KMS-11 (cell line): ENCODE measurements around the gene TCTN2.

ENCODE experiments used
- H2AFZ ChIP-seq: fragments of 200-600 bp; sonication (generic); 2 replicates; pipeline ENCODE4 v1.6.1; 2016; ENCODE audit warnings: antibody characterized with exemption, mixed run types, low read depth
- H3K27ac ChIP-seq: fragments of 200-600 bp; sonication (generic); 2 replicates; pipeline ENCODE4 v1.6.1; 2016; ENCODE audit warnings: mild to moderate bottlenecking, mixed run types
- H3K27me3 ChIP-seq: fragments of 200-600 bp; sonication (generic); 2 replicates; pipeline ENCODE4 v1.6.1; 2017; ENCODE audit warnings: mild to moderate bottlenecking, low read depth, mixed run types, moderate library complexity; ENCODE audit not compliant: insufficient read depth
- H3K36me3 ChIP-seq: fragments of 200-600 bp; sonication (generic); 2 replicates; pipeline ENCODE4 v1.6.1; 2017; ENCODE audit warnings: mild to moderate bottlenecking, mixed run types; ENCODE audit not compliant: insufficient read depth
- H3K4me1 ChIP-seq: fragments of 200-600 bp; sonication (generic); 2 replicates; pipeline ENCODE4 v1.6.1; 2016; ENCODE audit warnings: mild to moderate bottlenecking, low read depth, mixed run types; ENCODE audit not compliant: poor library complexity, severe bottlenecking
- H3K4me2 ChIP-seq: fragments of 200-600 bp; sonication (generic); 2 replicates; pipeline ENCODE4 v1.7.0; 2016; ENCODE audit warnings: mild to moderate bottlenecking, mixed run types
- H3K4me3 ChIP-seq: fragments of 200-600 bp; sonication (generic); IDR thresholded peaks from 2 replicates; pipeline ENCODE4 v1.6.1; 2017; ENCODE audit warnings: low read depth, low read length, mixed read lengths; ENCODE audit not compliant: insufficient read depth
- H3K79me2 ChIP-seq: fragments of 200-600 bp; sonication (generic); 2 replicates; pipeline ENCODE4 v1.6.1; 2016; ENCODE audit warnings: low read depth, mixed run types; ENCODE audit not compliant: insufficient read depth
- H3K9ac ChIP-seq: fragments of 200-600 bp; sonication (generic); 2 replicates; pipeline ENCODE4 v1.6.1; 2016; ENCODE audit warnings: mild to moderate bottlenecking, mixed run types
- H4K20me1 ChIP-seq: fragments of 200-600 bp; sonication (generic); 2 replicates; pipeline ENCODE4 v1.6.1; 2016; ENCODE audit warnings: mild to moderate bottlenecking, mixed run types; ENCODE audit not compliant: insufficient read depth
- TF ChIP-seq, protein P1 (sequence below): fragments of 200-600 bp; sonication (generic); conservative IDR thresholded peaks from 2 replicates; pipeline ENCODE4 v1.6.1; 2017; ENCODE audit warnings: low read depth, mild to moderate bottlenecking, antibody characterized with exemption, low read length, moderate library complexity, mixed read lengths

TCTN2 gene

DNA sequence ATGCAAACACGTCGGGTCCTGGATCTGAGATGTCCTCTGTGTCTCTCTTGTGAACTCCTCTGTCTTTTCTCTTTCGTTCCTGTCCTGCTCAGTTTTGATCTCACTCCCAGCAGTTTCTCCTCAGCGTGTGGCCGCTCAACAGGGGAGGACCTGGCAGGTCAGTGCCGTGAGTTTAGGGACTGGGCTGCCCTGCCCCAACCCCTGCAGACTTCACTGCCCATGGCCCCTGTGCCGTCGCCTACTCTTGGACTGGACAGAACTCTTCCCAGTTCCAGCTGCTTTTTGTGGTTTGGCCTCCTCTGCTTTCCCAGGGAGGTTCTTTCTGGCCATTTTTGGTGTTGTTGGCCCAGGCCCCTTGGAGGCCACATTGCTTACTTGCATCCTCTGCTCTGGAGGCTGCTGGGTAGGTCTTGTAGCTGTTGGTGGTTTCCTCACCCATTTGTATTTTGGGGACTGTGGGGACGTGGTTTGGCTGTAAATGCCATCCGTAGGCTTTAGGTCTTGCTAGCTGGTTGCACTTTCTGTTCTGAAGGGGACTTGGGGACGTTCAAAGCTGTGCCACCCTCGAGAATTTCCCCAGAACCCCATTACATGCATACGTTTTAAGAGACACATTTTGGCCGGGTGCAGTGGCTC is 71.1 kb downstream of the TCTN2 start:
- no peak overlapping the region for H3K27ac ChIP-seq
- no peak overlapping the region for H3K9ac ChIP-seq
- H4K20me1 ChIP-seq: no peaks in the 10 kb centered on the region
- H3K4me3 ChIP-seq: no peak overlapping the region
- no peaks in the 10 kb centered on the region for H3K36me3 ChIP-seq
- no peaks in the 10 kb centered on the region for H3K4me1 ChIP-seq
- no peaks in the 10 kb centered on the region for H3K79me2 ChIP-seq
- TF ChIP-seq, protein P1, sequence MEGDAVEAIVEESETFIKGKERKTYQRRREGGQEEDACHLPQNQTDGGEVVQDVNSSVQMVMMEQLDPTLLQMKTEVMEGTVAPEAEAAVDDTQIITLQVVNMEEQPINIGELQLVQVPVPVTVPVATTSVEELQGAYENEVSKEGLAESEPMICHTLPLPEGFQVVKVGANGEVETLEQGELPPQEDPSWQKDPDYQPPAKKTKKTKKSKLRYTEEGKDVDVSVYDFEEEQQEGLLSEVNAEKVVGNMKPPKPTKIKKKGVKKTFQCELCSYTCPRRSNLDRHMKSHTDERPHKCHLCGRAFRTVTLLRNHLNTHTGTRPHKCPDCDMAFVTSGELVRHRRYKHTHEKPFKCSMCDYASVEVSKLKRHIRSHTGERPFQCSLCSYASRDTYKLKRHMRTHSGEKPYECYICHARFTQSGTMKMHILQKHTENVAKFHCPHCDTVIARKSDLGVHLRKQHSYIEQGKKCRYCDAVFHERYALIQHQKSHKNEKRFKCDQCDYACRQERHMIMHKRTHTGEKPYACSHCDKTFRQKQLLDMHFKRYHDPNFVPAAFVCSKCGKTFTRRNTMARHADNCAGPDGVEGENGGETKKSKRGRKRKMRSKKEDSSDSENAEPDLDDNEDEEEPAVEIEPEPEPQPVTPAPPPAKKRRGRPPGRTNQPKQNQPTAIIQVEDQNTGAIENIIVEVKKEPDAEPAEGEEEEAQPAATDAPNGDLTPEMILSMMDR: no peak
- H3K27me3 ChIP-seq: no peaks in the 10 kb centered on the region
- no peak overlapping the region for H3K4me2 ChIP-seq
- H2AFZ ChIP-seq: no peak overlapping the region

DNA sequence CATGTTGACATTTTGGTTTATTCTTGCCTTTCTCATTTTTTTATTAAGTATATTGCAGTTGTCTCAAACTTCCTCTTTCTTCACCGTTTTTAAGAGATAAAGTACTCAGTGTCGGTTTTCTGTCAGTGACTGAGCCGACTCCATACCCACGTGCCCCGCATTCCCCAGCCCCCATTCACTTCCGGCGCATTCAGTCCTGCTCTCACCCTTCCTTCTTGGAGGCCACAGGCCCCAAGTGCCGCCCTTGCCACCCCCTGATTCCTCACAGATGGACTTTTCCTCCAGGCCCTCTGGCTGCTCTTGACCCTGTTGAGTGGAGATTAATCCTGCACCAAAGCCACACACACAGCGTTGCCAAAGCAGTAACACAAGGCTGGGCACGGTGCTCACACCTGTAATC is 72.1 kb downstream of the TCTN2 start:
- TF ChIP-seq, protein P1: no peak
- no peaks in the 10 kb centered on the region for H3K79me2 ChIP-seq

DNA sequence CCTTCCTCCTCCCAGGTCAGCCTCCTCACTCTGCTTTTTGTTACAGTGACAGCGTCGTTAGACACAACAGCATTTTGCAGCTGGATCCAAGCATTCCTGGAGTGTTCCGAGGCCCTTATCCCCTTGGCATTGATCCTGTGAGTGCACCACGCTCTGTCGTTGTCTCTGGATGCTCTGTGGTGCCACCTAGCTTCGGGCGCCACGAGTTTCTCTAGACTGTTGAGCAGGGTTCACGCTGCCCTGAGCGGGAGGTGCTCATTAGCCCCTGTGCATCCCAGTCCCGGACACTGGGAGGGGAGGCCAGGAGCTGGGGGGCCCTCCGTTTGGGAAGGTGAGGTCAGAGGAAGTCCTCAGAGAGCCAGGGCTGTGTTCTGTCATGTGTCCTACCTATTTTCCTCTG is 73.9 kb downstream of the TCTN2 start:
- Histone ChIP-seq H3K4me1 (no peaks in the 10 kb centered on the region), H3K27ac (no peak overlapping the region), H4K20me1 (no peaks in the 10 kb centered on the region), H2AFZ (no peak overlapping the region), H3K4me2 (no peak overlapping the region), H3K27me3 (no peaks in the 10 kb centered on the region), H3K36me3 (no peaks in the 10 kb centered on the region), H3K9ac (no peak overlapping the region), H3K4me3 (no peak overlapping the region), H3K79me2 (no peaks in the 10 kb centered on the region)
- TF ChIP-seq, protein P1: no peak

More for the DNA sequence above, 72.1 kb downstream of the TCTN2 start:
- Histone ChIP-seq H3K27me3 (no peaks in the 10 kb centered on the region), H4K20me1 (no peaks in the 10 kb centered on the region), H3K9ac (no peak overlapping the region), H3K36me3 (no peaks in the 10 kb centered on the region), H3K4me2 (no peak overlapping the region), H3K27ac (no peak overlapping the region), H2AFZ (no peak overlapping the region), H3K4me3 (no peak overlapping the region), H3K4me1 (no peaks in the 10 kb centered on the region)

DNA sequence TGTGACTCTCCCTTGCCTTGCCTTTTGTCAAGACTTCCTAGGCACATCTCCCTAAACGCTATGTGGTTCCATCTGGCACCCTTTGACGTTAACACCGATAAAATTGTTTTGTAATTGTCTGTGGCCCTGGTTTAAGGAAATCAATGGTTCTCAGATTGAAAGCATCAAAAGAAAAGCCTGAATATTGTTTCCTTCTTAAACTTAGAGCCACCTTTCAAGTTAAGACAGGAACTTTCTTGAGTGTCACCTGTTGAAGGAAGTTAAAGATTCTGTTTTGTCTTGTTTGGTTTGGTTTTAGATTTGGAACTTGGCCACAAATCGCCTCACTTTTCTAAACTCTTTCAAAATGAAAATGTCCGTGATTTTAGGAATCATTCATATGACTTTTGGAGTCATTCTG is 76.4 kb downstream of the TCTN2 start:
- H3K79me2 ChIP-seq: no peaks in the 10 kb centered on the region
- no peak overlapping the region for H3K27ac ChIP-seq
- H3K4me2 ChIP-seq: no peak overlapping the region
- no peaks in the 10 kb centered on the region for H4K20me1 ChIP-seq
- H3K4me1 ChIP-seq: no peaks in the 10 kb centered on the region
- no peaks in the 10 kb centered on the region for H3K27me3 ChIP-seq
- H2AFZ ChIP-seq: no peak overlapping the region
- no peak overlapping the region for H3K4me3 ChIP-seq
- no peak overlapping the region for H3K9ac ChIP-seq
- H3K36me3 ChIP-seq: no peaks in the 10 kb centered on the region
- TF ChIP-seq, protein P1: no peak
